NB4 (cell line): Measurements from ENCODE around the gene PSMB9.

ENCODE experiments used
- DNase-seq: peaks from one replicate; pipeline ENCODE4 v3.0.0; 2010; ENCODE audit warnings: low read depth
- H3K4me3 ChIP-seq: one replicate; pipeline ENCODE4 v1.5.1; 2011; ENCODE audit warnings: mild to moderate bottlenecking, low read depth, low read length, moderate library complexity
- MYC ChIP-seq: IDR thresholded peaks from 2 replicates; pipeline ENCODE4 v1.6.1; 2011; ENCODE audit warnings: low read depth, low read length
- POLR2A ChIP-seq: IDR thresholded peaks from 2 replicates; pipeline ENCODE4 v1.6.1; 2011; ENCODE audit warnings: mild to moderate bottlenecking; ENCODE audit not compliant: insufficient read length; ENCODE audit errors: extremely low read depth
- TF ChIP-seq, protein P1 (sequence below): IDR thresholded peaks from one replicate; pipeline ENCODE4 v1.5.1; 2012; ENCODE audit warnings: low read depth, low read length
- TF ChIP-seq, protein P2 (sequence below): IDR thresholded peaks from 2 replicates; pipeline ENCODE4 v1.6.1; 2011; ENCODE audit warnings: low read depth, low read length

The PSMB9 gene

DNA sequence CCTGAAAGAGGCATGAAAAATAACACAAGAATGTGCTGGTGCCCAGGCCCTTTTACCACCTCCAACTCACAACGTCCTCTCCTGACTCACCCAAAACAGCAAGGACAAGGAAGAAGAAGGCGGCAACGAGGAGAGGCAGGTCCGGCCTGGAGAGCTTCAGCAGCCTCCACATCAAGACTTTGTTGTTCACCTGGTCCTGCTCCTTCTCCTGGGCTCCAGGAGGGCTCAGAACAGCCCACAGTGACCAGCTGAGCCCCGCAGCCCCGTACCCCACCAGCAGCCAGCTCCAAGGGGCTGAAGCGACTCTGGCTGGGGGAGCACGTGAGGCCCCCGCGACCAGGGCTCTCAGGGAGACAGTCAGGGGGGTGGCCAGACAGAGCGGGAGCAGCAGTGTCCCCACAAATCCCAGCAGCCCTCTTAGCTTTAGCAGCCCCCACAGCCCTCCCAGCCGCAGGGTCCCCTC, 16.3 kb upstream of the PSMB9 start:
- DNase-seq, result peak; percentile 30
- H3K4me3 ChIP-seq, result peak overlapping the region; percentile 75
- no peak for TF ChIP-seq MYC
- TF ChIP-seq, protein P1, sequence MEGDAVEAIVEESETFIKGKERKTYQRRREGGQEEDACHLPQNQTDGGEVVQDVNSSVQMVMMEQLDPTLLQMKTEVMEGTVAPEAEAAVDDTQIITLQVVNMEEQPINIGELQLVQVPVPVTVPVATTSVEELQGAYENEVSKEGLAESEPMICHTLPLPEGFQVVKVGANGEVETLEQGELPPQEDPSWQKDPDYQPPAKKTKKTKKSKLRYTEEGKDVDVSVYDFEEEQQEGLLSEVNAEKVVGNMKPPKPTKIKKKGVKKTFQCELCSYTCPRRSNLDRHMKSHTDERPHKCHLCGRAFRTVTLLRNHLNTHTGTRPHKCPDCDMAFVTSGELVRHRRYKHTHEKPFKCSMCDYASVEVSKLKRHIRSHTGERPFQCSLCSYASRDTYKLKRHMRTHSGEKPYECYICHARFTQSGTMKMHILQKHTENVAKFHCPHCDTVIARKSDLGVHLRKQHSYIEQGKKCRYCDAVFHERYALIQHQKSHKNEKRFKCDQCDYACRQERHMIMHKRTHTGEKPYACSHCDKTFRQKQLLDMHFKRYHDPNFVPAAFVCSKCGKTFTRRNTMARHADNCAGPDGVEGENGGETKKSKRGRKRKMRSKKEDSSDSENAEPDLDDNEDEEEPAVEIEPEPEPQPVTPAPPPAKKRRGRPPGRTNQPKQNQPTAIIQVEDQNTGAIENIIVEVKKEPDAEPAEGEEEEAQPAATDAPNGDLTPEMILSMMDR, result no peak
- TF ChIP-seq, protein P2, sequence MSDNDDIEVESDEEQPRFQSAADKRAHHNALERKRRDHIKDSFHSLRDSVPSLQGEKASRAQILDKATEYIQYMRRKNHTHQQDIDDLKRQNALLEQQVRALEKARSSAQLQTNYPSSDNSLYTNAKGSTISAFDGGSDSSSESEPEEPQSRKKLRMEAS, result no peak
- TF ChIP-seq POLR2A, result no peak

DNA sequence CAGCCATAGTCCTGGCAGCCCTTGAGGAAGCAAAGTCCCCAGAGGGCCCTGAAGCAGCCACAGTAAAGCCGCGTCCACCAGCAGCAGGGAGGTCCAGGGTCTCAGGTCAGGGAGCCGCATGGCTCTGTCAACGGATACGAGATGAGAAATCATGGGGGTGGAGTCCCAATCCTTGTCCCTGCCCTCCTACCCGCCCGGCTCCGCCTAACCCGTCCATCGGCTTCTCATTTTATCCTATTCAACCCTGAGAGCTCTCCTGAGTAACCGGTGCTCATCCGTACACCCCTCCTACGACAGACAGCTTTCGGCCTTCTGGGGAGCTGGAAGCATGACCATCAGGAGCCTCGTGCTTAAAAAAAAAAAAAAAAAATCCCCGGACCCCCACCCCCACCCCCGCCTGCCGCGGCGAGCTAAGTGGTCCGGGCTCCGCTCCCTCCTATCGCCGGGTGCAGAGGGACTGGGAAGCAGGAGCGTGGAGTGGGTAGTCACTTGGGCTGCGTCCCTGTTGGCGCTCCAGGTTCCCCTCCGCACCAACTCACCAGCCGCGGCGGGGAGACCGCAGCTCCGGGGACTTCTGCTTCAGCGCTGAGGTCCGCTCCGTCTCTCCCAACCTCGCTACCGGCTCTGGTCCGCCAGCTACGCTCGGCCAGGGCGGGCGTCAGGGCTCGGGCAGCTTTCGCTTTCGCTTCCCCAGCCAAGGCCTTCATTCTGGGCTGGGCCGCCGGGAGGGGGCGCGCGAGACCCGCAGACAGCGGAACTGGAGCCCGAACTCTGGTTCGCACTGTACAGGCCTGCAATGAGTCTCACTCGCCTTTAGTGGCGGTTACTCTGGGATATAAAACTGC, 15.7 kb upstream of the PSMB9 start, which contains the start of gene TAP2:
Gene TAP2 (minus strand): TSS at position 626 of the 845 bp plus-strand sequence. CDS start 506 bp downstream, at position 120.
- TF ChIP-seq POLR2A (peak; percentile 55), MYC (peak; percentile 83)
- TF ChIP-seq, protein P2, result peak; percentile 81
- TF ChIP-seq, protein P1, result peak; percentile 88
- DNase-seq, result peak; percentile 95
- peak within 1 kb of the TSS; percentile 75 for H3K4me3 ChIP-seq

DNA sequence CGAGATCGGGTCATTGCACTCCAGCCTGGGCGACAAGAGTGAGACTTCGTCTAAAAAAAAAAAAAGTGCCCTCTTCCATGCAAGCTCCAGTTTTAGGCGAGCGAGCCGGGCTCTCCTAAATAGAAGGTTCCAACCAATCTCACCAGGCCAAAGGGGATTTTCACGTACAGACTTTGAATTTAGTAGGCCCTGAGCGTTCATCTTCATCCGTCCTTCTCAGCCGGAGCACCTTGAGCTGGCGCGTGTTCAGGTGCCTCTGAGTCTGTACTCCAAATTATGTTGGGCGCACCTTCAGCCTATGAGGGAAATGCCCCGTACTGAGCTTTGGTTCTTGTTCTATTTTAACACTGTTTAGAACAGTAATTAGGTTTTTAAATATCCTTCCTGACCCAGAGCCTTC, 14.6 kb upstream of the PSMB9 start:
- TF ChIP-seq POLR2A, result no peak
- TF ChIP-seq, protein P2, result no peak
- TF ChIP-seq MYC, result no peak
- TF ChIP-seq, protein P1, result no peak
- DNase-seq, result no peak
- H3K4me3 ChIP-seq, result no peak overlapping the region

DNA sequence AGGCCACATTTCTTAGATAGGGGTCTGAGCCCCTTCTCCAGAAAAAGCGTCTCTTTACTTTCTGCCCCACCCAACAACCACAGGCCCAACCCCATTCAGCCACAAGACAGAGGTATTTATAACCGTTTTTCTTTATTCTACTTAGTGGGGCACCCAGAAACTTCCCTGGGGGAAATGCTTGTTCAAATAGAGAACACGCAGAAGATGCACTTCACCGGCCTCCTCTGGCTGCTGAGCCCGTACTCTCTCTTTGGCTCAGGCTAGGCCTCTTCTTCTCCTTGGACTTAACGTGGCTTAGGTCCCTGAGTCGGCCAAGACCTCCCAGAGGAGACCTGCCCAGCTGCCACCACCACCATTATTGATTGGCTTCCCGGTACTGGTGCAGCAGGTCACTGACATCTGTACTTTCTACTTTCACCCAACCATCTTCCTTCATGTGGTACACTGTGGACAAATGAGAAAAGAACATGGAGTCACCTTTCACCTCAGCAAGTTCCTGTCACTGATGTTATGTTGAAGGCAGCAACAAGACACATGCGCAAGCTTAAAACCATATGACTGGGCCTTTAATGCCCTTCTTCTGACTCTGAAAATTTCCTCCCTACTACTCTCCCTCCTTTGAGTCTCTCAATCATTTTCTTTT, 13.3 kb upstream of the PSMB9 start:
- TF ChIP-seq POLR2A (no peak), MYC (no peak)
- TF ChIP-seq, protein P2, result no peak
- TF ChIP-seq, protein P1, result no peak
- no peak overlapping the region for H3K4me3 ChIP-seq
- no peak for DNase-seq

DNA sequence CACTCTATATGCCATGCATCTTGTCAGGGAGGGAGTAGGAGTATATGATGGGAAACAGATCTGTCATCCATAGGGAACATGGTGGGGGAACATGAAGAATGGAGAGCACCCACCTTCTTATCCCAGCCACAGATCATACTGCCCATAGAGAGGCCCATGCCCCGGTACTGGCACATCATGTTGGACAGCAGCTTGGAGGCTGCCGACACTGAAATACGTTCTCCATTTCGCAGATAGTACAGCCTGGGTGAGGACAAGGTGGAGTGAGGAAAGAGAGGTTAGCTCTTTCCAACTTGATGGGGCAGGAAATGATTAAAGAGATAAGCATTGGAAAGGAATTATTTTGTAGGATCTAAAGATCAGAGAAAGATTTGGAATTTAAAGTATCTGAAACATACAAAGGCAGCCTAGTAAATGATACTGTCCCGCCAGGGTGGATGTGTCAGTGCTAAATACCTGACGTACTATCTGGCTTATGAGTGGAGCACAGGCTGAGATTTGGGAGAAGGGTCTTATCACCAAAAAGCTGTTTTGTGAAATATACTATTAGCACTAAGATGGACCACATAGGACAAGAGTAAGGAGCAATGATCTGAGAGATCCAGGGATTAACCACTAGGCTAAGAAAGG, 11.9 kb upstream of the PSMB9 start:
- H3K4me3 ChIP-seq, result no peak overlapping the region
- no peak for DNase-seq
- TF ChIP-seq POLR2A (no peak), MYC (no peak)
- TF ChIP-seq, protein P2, result no peak
- TF ChIP-seq, protein P1, result no peak
